Loucy (cell line): ENCODE data around the gene MTHFSD.
A peak's percentile ranks its signal among the peaks of the same experiment; 100 is the strongest.

Experiments used
- H2AFZ ChIP-seq: fragments of 200-600 bp; sonication (generic); 2 replicates; pipeline ENCODE4 v1.6.0; 2016; ENCODE audit warnings: antibody characterized with exemption, mild to moderate bottlenecking, low read length, moderate library complexity
- H3F3A ChIP-seq: fragments of 200-600 bp; 2 replicates; pipeline ENCODE4 v1.6.0; 2016; ENCODE audit warnings: antibody characterized with exemption, low read depth, mild to moderate bottlenecking
- H3K27me3 ChIP-seq: fragments of 200-600 bp; sonication (generic); 2 replicates; pipeline ENCODE4 v1.6.1; 2014; ENCODE audit warnings: low read length, mild to moderate bottlenecking; ENCODE audit not compliant: insufficient read depth, poor library complexity, severe bottlenecking
- H3K36me3 ChIP-seq: fragments of 200-600 bp; sonication (generic); 2 replicates; pipeline ENCODE4 v1.6.1; 2016; ENCODE audit warnings: low read length; ENCODE audit not compliant: insufficient read depth
- H3K4me1 ChIP-seq: fragments of 200-600 bp; sonication (generic); 2 replicates; pipeline ENCODE4 v1.5.1; 2014; ENCODE audit warnings: low read length, mild to moderate bottlenecking; ENCODE audit not compliant: insufficient read depth, poor library complexity, severe bottlenecking
- H3K4me2 ChIP-seq: fragments of 200-600 bp; sonication (generic); 2 replicates; pipeline ENCODE4 v1.6.0; 2014; ENCODE audit warnings: antibody characterized with exemption, low read length, low read depth, mild to moderate bottlenecking; ENCODE audit not compliant: poor library complexity, severe bottlenecking
- H3K4me3 ChIP-seq: fragments of 200-600 bp; sonication (generic); 2 replicates; pipeline ENCODE4 v1.5.1; 2014; ENCODE audit warnings: low read length, mild to moderate bottlenecking, mixed read lengths; ENCODE audit not compliant: poor library complexity, severe bottlenecking
- H3K79me2 ChIP-seq: fragments of 200-600 bp; sonication (generic); 2 replicates; pipeline ENCODE4 v1.6.1; 2014; ENCODE audit warnings: low read length; ENCODE audit not compliant: insufficient read depth
- H3K9ac ChIP-seq: fragments of 200-600 bp; sonication (generic); 2 replicates; pipeline ENCODE4 v1.6.0; 2014; ENCODE audit warnings: mild to moderate bottlenecking, low read depth, low read length, moderate library complexity; ENCODE audit not compliant: poor library complexity, severe bottlenecking
- H3K9me2 ChIP-seq: fragments of 200-600 bp; sonication (generic); replicated peaks from 2 replicates; pipeline ENCODE4 v1.6.1; 2016; ENCODE audit warnings: low read depth, low read length, mixed read lengths
- H3K9me3 ChIP-seq: fragments of 200-600 bp; sonication (generic); 2 replicates; pipeline ENCODE4 v1.6.1; 2014; ENCODE audit warnings: mild to moderate bottlenecking, antibody characterized with exemption, low read length, low read depth; ENCODE audit not compliant: insufficient read depth
- H4K20me1 ChIP-seq: fragments of 200-600 bp; sonication (generic); 2 replicates; pipeline ENCODE4 v1.6.0; 2014; ENCODE audit warnings: antibody characterized with exemption, low read length, mild to moderate bottlenecking; ENCODE audit not compliant: insufficient read depth, poor library complexity, severe bottlenecking
- EZH2phosphoT487 ChIP-seq: fragments of 200-600 bp; IDR thresholded peaks from 2 replicates; pipeline ENCODE4 v1.6.1; 2018; ENCODE audit warnings: antibody characterized with exemption, mild to moderate bottlenecking, moderate library complexity, borderline replicate concordance
- TF ChIP-seq, protein P1 (sequence below): fragments of 200-600 bp; sonication (generic); conservative IDR thresholded peaks from 2 replicates; pipeline ENCODE4 v1.5.1; 2014; ENCODE audit warnings: mild to moderate bottlenecking, antibody characterized with exemption, low read length

The MTHFSD gene

DNA sequence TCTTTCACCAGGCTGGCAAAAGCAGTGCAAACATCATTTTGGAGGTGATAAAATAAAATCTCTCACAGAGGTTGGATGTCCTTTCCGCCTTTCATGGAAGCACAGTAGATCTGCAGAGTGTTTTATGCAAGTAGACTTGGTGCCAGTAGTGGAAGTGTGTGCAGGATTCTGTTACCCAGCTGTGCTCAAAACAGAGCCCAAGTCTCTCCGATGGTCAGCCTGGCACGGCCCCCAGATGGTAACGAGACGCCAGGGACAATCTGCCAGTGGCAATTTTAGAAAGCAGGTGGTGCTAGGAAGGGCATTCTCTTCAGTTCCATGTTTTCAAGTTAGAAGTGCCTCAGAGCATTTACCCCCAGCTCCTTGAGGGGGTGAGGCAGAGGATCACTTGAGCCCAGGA, 1.5 kb upstream of the MTHFSD start:
- Histone ChIP-seq H3K9ac (no peak overlapping the region), H3K79me2 (peaks cover 13% of the 10 kb centered on the region), H3K9me2 (no peaks in the 10 kb centered on the region), H3K4me1 (peaks cover 14% of the 10 kb centered on the region), H3K27me3 (no peaks in the 10 kb centered on the region), H3K4me3 (no peak overlapping the region), H3K4me2 (no peak overlapping the region), H3K36me3 (no peaks in the 10 kb centered on the region), H4K20me1 (no peaks in the 10 kb centered on the region), H3K9me3 (no peaks in the 10 kb centered on the region), H2AFZ (no peak overlapping the region), H3F3A (peaks cover 4% of the 10 kb centered on the region; the same call in 1 of the 2 replicates)
- TF ChIP-seq, protein P1, sequence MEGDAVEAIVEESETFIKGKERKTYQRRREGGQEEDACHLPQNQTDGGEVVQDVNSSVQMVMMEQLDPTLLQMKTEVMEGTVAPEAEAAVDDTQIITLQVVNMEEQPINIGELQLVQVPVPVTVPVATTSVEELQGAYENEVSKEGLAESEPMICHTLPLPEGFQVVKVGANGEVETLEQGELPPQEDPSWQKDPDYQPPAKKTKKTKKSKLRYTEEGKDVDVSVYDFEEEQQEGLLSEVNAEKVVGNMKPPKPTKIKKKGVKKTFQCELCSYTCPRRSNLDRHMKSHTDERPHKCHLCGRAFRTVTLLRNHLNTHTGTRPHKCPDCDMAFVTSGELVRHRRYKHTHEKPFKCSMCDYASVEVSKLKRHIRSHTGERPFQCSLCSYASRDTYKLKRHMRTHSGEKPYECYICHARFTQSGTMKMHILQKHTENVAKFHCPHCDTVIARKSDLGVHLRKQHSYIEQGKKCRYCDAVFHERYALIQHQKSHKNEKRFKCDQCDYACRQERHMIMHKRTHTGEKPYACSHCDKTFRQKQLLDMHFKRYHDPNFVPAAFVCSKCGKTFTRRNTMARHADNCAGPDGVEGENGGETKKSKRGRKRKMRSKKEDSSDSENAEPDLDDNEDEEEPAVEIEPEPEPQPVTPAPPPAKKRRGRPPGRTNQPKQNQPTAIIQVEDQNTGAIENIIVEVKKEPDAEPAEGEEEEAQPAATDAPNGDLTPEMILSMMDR, result no peak
- no peak for TF ChIP-seq EZH2phosphoT487

DNA sequence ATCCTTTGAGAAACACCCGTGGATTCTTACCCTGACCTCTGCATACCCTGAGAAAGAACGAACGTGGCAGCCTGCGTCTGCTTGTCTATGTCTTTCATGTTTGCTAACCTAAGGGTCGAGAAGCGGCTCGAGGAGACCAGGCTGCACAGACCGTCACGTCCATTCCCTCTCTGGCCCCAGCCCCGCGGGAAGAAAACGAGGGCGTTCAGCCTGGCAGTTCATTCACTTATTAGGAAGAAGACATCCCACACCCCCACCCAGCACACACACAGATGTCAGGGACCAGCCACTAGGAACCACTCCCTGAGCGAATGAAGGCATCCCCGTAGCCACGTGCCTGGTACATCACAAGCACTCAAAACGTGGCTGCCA, 655 bp upstream of the MTHFSD start:
- H2AFZ ChIP-seq, result peak overlapping the region; percentile 44
- no peaks in the 10 kb centered on the region for H3K9me3 ChIP-seq
- H3K27me3 ChIP-seq, result no peaks in the 10 kb centered on the region
- no peak for TF ChIP-seq EZH2phosphoT487
- TF ChIP-seq, protein P1, result no peak
- no peaks in the 10 kb centered on the region for H3K36me3 ChIP-seq
- H3K4me3 ChIP-seq, result peak overlapping the region; percentile 98
- no peaks in the 10 kb centered on the region for H3K9me2 ChIP-seq
- no peaks in the 10 kb centered on the region for H4K20me1 ChIP-seq
- peaks cover 14% of the 10 kb centered on the region for H3K4me1 ChIP-seq
- H3F3A ChIP-seq, result peaks cover 4% of the 10 kb centered on the region; the same call in 1 of the 2 replicates
- peaks cover 13% of the 10 kb centered on the region for H3K79me2 ChIP-seq
- H3K9ac ChIP-seq, result peak overlapping the region; percentile 97
- peak overlapping the region; percentile 90 for H3K4me2 ChIP-seq

DNA sequence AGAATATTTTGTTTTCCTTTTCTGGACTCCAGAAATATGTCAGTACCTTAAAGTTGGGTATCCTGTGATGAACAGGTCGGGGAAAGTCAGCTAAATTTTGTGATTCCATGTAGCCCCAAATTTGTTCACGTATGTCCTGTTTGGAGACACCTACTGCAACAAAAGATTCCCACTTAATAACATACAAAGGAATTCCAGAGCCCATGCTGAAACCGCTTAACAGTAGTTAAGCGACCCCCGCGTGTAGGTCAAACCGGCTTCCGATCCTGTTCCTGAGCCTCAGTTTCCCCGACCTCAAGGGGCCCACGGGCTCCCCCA, 477 bp downstream of the MTHFSD start:
- Histone ChIP-seq H3K27me3 (no peaks in the 10 kb centered on the region), H3F3A (peaks cover 4% of the 10 kb centered on the region; the same call in 1 of the 2 replicates), H3K79me2 (peaks cover 13% of the 10 kb centered on the region), H3K36me3 (no peaks in the 10 kb centered on the region), H3K4me3 (peak overlapping the region; percentile 98), H3K4me2 (peak overlapping the region; percentile 90), H2AFZ (peak overlapping the region; percentile 44), H3K4me1 (peaks cover 14% of the 10 kb centered on the region), H3K9me3 (no peaks in the 10 kb centered on the region), H3K9me2 (no peaks in the 10 kb centered on the region), H4K20me1 (no peaks in the 10 kb centered on the region), H3K9ac (peak overlapping the region; percentile 97)
- no peak for TF ChIP-seq EZH2phosphoT487
- TF ChIP-seq, protein P1, result no peak
